GM19351 (cell line): Measurements from ENCODE around the gene APC2.
A peak's percentile ranks its signal among the peaks of the same experiment; 100 is the strongest.
"Not testable (repeated sequence)": the region's sequence is repeated elsewhere in the genome, so short reads cannot be mapped to it uniquely, and the experiment has no call there.

ENCODE experiments used
- ATAC-seq: cut with Tn5 transposase; IDR thresholded peaks from one replicate; pipeline ENCODE4 v1.9.1; 2021; ENCODE audit warnings: mild to moderate bottlenecking, moderate library complexity; ENCODE audit not compliant: unreplicated experiment

Gene APC2

GRCh38 chr19:1474011-1474764 lies 24.3 kb downstream of the APC2 start:
- no peak for ATAC-seq

GRCh38 chr19:1474765-1475351 lies 24.9 kb downstream of the APC2 start:
- ATAC-seq: no peak

- no peak for ATAC-seq
Observed at GRCh38 chr19:1475751-1476437, 26.0 kb downstream of the APC2 start.

GRCh38 chr19:1477056-1477455 lies 27.1 kb downstream of the APC2 start:
- ATAC-seq: not testable (repeated sequence)

- ATAC-seq: peak; percentile 87
Observed at GRCh38 chr19:1478934-1479707, 29.2 kb downstream of the APC2 start, which contains the start of gene C19orf25. Gene C19orf25, minus strand, starts transcription at chr19:1479215. Its CDS starts 312 bp downstream, at chr19:1478903.

- no peak for ATAC-seq
Observed at GRCh38 chr19:1481224-1481892, 31.4 kb downstream of the APC2 start.

GRCh38 chr19:1481893-1482360 lies 32.0 kb downstream of the APC2 start:
- no peak for ATAC-seq

- no peak for ATAC-seq
Observed at GRCh38 chr19:1482361-1483130, 32.6 kb downstream of the APC2 start.

GRCh38 chr19:1483131-1483978 lies 33.4 kb downstream of the APC2 start:
- no peak for ATAC-seq

- no peak for ATAC-seq
Observed at GRCh38 chr19:1483979-1484428, 34.1 kb downstream of the APC2 start.

GRCh38 chr19:1486720-1487575 lies 37.0 kb downstream of the APC2 start:
- ATAC-seq: no peak

GRCh38 chr19:1487576-1488281 lies 37.8 kb downstream of the APC2 start:
- ATAC-seq: no peak

- ATAC-seq: no peak
Observed at GRCh38 chr19:1488282-1488601, 38.3 kb downstream of the APC2 start.

- ATAC-seq: no peak
Observed at GRCh38 chr19:1489463-1490310, 39.8 kb downstream of the APC2 start.

GRCh38 chr19:1490311-1491113 lies 40.6 kb downstream of the APC2 start, which contains the start of gene PCSK4:
Gene PCSK4, minus strand, starts transcription at chr19:1490350. Its CDS starts 4 bp downstream, at chr19:1490346.
- ATAC-seq: peak; percentile 81
